Stimulated activated CD4-positive, alpha-beta T cell treated with anti-CD3 and anti-CD28 coated beads, Interleukin-4, amount 100 ng/mL, for 1 hour (primary cell): ENCODE data around the gene FLAD1.
"Not testable (repeated sequence)": the region's sequence is repeated elsewhere in the genome, so short reads cannot be mapped to it uniquely, and the experiment has no call there.

Experiments used
- DNase-seq: peaks from one replicate; pipeline ENCODE4 v3.0.0-alpha.2; 2020

FLAD1 gene

DNA sequence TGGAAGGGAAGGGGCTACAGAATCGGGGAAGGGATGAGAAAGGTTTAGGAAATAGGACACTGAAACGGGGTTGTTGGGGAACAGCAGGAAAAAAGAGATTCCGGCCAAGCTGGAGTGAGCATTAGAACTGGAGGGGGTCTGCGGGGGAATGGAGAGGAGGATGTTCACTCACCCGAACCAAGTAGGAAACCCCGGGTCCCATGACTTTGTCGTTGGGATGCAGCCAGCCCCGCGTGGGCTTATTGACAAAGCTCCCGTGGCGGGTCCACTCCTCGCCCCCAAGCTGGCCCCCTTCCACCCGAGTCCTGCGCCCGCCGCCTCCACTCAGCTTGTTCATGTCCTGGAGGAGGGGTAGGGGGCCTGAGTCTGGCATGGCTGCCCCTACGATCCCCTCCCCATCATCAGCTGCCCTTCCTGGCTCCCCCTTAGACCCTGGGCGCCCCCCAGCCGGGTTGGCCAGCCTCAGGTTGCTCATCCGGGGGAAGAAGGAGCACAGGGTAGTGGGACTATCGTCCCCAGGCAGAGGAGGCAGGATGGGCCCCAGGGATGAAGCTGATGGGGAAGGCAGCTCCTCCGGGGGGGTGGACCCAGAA is 13.2 kb upstream of the FLAD1 start:
- DNase-seq: no peak

DNA sequence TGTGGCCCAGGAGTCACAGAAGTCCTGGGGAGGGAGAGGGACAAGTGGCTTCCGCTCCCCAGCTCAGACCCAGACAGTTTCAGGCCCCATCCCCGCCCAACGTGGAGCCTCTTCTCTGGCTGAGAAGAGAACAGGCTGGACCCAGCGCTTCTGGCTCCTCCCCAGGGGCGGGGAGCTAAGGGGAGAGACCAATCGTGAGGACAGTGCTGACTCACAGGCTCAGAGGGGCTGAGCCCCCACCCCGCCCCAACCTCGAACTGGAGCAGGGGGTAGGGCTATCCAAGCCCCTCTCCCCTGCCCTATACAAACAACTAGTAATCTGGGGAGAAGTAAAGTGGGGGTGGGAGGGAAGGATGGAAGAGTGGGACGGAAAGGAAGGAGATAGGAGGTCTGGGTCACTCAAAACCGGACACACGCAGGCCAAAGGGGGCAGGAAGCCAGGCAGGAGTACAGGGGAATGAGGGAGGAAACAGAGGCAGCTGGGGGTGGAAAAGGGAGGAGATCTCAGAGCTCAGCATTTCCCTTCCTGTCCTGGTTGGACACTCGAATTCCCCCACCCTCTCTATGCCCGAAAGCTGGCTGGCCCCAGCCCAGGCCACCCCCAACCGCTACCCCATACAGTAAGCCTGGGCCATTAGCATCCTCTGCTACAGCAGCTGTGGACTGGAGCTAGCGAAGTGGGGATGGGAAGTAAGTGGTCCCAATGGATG is 12.4 kb upstream of the FLAD1 start, which contains the start of gene SHC1:
SHC1 (minus strand) TSS at position 117 of the 710 bp plus-strand sequence. CDS start 221 bp downstream, outside the sequence.
- peak; percentile 59 for DNase-seq

DNA sequence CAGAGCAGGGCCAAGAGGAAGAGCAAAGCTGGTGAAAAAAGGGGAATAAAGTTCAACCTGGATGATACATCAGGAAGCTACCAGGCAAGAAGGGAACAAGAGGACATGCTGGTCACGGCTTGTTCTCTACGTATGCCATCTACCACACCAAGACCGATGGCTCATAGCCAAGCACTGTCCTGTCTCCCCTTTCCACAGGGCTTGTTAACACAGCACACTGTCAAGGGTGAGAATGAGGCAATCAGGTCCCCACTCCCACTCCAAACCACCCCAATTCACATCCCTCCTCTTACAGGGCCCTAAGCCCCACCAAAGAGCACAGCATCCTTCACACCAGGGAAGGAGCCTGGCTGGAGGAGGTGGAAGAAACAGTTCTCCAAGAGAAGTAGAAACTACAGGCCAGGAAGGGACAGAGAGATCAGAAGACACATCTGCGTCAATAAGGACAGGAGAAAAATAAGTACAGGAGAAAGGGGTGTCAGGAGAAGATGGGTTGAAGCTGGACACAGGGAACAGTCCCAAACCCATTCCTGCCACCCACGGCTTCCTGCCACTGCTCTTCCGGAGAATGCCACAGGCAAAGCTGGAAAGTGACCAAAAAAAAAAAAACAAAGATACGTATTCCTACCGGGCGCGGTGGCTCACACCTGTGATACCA is 11.7 kb upstream of the FLAD1 start:
- DNase-seq: no peak

DNA sequence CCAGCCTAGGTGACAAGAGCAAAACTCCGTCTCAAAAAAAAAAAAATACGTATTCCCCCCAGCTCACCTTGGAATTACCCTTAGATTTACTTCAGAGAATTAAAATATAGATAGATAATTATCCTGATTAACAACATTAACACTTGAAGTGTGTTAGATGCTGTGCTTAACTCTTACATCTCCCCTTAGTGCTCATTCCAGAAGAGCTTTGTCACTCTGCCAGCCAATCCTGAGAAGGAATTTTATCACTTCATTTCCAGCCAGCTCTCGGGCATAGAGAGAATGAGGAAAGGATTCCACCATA is 11.0 kb upstream of the FLAD1 start:
- no peak for DNase-seq

DNA sequence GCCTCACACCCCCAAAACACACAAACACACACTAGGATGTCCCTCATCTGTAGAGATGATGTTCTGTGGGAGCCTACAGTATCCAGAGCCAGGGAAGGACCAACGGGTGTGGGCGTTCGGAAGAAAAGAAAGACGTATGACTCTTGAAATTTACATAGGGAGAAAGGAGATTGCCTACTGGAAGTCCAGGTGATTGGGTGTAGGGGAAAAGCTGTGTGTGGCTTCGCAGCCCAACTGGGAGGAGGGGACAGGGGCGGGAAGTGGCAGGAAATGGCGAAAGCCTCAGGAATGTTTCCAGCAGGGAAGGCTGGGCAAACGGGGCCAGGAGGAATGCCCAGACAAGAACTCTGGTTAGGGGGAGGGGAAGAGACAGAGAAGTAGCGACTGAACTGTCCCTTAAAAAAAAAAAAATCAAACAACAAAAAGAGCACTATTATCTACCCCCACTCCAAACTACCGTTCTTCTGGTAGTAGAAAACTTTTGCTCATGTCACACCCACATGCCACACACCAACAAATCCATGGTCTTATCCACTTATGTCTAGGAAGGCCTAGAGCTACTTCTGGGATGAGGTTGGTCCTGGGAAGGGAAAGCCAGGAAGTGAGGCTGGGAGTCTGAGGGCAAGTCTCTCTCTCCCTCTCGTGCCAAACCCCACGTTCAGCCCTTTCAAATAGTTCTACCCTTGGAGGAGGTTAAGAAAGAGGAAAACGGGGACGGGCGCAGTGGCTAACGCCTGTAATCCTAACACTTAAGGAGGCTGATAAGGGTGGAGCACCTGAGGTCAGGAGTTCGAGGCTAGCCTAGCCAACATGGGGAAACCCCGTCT is 10.4 kb upstream of the FLAD1 start:
- no peak for DNase-seq

DNA sequence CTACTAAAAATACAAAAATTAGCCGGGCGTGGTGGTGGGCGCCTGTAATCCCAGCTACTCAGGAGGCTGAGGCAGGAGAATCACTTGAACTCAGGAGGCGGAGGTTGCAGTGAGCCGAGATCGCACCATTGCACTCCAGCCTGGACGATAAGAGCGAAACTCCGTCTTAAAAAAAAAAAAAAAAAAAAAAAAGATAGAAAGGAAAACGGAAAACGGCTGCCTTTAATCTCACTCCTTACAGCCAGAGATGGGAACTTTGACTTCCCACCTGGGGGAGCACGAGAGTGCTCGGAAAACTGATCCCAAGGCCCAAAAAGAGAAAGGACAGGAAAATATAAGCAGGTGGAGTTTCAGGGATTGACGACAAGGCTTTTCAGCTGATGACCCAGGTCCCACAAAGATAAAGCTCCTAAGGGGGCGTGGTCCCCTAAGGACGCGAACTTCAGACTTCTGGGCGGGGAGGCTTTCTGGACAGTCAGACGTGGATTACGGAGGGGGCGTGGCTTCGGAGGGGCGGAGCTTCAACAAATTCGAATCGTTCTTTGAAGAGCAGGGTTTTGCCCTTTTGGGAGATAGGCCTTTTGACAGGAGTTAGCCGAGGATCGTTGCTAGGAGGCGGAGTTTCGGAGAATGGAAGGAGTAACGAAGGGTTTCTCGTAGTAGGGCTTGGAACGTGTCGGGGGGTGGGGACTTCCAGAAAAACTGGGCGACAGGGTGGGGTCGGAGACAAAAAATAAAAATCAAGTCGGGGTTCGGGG is 9.6 kb upstream of the FLAD1 start:
- DNase-seq: peak; percentile 92

DNA sequence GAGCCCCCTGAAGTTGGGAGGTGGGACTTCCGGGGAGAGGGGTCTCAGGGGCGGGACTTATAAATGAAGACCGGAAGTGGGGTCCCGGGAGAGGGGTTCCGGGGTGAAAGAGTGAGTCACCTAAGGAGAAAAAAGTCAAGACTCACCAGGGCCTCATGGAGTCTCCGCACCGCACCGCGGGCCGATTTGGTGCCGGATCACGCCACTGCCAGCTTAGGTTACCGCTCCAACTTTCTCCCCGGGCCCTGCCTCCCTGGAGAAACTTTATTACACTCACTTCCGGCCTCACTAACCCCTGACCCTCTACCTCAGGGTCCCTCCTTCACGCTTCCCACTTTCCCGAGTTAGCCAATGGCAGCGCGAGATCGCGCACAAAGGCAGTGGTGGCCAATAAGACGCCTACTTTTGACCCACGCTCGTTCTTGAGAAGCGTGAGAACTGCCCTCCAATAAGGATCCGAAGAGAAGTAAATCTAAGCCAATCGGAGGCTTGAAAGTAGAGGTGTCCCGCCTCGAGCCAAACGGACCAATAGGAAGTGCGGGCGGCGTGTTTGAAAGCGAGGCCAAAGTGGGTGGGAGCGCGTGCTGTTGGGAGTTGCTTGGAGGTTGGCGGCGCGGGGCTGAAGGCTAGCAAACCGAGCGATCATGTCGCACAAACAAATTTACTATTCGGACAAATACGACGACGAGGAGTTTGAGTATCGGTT is 8.9 kb upstream of the FLAD1 start, which contains the start of gene CKS1B:
CKS1B (plus strand) TSS at position 580 of the 706 bp plus-strand sequence; CDS start at position 645, 65 bp downstream.
- peak; percentile 93 for DNase-seq

DNA sequence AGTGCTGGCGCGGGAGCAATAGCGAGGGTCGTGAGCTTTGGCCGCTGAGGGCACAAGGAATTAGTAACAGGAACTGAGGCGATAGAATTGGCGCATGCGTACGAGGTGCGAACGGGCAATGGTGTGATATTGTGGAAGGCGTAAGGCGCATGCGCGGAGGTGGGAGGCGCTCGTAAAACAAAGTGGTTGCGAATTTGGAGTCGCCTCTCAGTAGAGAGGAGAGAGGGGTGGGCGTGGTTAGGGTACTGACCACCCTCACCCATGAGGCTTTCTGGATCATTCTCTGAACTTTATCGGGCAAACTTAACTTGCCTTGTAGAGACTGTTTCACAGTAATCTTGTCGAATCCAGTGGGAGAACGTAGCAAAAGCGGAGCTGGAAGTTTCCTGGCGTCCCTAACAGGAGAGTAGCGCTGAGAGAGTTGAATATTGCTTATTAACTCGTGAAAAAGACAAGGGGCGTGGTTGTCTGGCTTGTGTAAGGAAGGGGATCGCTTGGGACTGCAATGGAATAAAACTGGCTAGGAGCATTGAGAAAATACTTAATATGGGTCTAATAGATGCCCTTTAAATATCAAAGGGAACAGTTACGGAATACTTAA is 8.2 kb upstream of the FLAD1 start:
- DNase-seq: peak; percentile 92

DNA sequence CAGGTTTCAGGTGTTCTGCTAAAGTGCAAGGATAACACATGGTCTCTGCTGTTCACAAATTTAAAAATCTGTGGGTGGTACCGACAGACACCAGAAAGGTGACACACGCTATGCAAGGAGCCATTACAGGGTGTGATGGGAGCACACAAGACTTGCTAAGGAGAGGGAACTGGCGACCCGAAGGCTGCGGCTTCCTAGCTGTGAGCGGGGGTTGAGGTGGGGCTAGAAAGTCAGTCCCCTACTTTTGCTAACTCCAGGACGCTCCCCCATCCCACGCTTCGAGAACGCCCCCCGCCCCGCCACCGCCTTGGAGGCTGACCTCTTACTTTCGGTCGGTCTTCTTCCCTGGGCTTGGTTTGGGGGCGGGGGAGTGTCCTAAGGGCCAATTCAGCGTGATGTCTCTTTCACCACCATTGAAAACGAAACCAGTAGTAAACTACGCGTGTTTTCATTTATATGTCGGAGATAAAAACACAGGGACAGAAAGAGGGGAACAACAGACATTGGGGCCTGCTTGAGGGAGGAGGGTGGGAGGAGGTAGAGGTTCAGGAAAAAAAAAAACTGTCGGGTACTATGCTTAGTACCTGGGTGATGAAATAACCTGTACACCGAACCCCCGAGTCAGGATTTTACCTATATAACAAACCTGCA is 7.6 kb upstream of the FLAD1 start:
- peak; percentile 63 for DNase-seq

DNA sequence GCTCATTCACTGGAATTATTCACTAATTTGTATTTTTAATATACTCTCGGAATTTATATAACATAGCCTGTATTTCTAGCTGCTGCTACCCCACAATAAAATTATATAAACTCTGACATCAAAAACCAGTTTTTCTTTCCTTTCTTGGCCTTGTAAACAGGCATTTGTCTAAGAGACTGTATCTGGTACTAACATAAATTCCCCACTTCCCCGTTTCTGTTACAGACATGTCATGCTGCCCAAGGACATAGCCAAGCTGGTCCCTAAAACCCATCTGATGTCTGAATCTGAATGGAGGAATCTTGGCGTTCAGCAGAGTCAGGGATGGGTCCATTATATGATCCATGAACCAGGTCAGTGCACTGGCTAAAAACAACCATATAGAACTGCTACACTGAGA is 5.4 kb upstream of the FLAD1 start:
- DNase-seq: not testable (repeated sequence)

DNA sequence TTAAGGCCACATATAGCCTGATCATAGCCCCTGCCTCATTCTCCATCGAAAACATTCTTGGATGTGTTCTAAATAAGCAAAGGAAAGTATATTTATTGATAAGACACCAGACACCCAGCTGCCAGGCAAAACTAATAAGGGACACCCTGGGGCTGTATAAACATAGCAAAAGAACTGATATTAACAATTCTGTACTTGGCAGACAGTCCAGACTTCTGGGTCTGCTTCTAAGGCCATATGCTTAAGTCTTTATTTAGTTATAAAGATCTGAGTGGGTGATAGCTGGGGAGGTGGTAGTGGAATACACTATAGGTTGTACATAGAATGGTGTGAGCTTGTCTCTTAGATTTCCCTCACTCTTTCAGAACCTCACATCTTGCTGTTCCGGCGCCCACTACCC is 4.8 kb upstream of the FLAD1 start:
- DNase-seq: no peak

DNA sequence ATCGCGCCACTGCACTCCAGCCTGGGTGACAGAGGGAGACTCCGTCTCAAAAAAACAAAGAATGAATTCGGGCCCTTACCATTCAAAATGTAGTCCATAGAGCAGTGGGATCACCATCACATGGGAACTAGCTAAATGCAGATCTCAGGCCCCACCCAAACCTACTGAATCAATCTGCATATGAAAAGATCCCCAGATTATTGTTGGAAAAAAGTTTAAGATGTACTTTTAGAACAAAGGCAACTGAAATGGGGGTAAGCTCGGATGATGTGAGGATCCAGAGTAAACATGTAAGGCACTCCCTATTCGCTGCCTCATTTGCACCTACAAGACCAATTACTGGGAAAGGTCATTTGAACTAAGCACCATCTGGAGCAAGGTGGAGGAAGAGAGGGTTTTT is 803 bp upstream of the FLAD1 start:
- DNase-seq: no peak

DNA sequence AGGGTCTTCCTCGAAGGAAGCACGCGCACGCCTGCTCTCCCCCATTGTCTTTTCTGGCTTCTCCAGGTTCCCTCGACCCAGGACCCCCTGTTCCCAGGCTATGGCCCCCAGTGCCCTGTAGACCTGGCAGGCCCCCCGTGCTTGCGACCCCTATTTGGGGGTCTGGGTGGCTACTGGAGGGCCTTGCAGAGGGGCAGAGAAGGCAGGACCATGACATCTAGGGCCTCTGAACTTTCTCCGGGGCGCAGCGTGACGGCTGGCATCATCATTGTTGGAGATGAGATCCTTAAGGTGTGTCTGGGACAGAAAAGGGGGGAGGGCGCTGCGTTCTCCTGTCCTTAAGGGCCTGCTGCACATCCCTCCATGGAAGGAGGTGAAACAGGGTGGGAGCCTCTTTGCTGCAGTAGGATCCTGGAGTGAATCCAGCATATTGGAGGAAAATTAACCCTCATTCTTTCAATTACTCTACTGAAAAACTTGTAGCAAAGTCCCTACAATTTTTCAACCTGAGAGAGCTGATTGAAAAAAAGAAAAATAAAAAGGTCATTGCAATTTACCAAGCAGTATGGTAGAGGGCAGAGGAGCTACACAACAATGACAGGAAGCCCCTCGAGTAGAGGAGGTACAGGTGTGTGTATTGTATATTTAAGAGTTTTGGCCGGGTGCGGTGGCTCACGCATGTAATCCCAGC is 777 bp downstream of the FLAD1 start:
- no peak for DNase-seq

DNA sequence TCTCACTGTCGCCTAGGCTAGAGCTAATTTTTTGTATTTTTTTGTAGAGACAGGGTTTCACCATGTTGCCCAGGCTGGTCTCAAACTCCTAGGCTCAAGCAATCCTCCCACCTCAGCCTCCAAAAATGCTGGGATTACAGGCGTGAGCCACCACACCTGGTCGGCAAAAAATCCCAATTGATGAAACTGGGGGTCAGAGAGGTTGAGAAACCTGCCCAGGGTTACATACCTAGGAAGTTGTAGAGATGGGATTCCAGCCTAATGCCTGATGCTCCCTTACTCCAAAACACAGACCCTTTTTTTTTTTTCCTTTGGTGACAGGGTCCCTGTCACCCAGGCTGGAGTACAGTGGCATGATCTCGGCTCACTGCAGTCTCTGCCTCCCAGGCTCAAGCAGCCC is 3.6 kb downstream of the FLAD1 start:
- DNase-seq: not testable (repeated sequence)

DNA sequence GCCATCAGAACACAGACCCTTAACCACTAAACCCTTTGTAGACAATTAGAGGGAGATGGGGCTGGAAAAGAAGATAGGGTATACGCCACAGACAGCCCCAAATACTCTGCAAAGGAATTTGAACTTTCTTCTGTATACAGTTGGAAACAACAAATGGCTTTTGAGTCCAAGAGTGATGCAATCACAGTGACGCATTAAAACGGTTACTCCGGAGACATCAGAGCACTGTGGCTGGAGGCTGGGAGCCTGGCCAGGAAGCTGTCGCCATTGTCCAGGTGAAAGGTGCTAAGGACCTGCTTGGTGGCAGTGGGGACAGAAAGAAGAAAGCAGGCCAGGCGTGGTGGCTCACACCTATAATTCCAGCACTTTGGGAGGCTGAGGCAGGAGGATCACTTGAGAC is 4.2 kb downstream of the FLAD1 start:
- DNase-seq: no peak

DNA sequence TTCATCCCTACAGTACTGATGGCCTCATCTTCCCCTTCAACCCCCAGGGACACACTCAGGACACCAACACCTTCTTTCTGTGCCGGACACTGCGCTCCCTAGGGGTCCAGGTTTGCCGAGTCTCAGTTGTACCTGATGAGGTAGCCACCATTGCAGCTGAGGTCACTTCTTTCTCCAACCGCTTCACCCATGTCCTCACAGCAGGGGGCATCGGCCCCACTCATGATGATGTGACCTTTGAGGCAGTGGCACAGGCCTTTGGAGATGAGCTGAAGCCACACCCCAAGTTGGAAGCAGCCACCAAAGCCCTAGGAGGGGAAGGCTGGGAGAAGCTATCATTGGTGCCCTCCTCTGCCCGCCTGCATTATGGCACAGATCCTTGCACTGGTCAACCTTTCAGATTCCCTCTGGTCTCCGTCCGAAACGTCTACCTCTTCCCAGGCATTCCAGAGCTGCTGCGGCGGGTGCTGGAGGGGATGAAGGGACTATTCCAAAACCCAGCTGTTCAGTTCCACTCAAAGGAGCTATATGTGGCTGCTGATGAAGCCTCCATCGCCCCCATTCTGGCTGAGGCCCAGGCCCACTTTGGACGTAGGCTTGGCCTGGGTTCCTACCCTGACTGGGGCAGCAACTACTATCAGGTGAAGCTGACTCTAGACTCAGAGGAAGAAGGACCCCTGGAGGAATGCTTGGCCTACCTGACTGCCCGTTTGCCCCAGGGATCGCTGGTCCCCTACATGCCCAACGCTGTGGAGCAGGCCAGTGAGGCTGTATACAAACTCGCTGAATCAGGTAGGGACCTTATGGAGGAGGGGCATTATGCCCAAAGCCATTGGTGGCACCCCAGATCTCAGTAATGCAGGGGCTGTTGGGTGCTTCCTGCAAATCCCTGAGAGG is 5.2 kb downstream of the FLAD1 start:
- no peak for DNase-seq

DNA sequence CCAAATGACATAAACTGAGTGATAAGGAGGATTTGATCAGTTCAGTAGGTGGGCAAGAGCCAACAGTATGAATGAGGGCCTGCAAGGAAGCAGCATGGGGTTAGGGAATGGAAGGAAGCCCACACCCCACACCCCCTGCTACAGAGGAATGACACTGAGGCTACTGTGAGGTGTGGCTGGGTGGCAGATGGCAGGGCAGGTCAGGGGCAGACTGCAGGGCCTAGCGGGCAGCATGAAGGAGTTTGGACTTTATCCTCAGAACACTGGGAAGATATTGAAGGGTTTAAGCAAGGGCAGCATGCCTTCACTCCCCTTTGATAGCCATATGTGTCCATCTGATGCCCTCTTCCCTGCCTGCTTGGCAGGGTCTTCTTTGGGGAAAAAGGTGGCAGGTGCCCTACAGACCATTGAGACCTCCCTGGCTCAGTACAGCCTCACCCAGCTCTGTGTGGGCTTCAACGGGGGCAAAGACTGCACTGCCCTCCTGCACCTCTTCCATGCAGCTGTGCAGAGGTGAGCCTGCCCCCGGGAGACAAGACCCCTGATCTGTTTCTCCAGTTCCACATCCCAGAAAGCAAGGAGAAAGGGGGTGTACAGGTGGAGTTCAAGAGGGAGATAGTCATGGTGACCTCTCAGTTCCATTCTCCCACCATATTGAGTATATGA is 6.2 kb downstream of the FLAD1 start:
- no peak for DNase-seq

DNA sequence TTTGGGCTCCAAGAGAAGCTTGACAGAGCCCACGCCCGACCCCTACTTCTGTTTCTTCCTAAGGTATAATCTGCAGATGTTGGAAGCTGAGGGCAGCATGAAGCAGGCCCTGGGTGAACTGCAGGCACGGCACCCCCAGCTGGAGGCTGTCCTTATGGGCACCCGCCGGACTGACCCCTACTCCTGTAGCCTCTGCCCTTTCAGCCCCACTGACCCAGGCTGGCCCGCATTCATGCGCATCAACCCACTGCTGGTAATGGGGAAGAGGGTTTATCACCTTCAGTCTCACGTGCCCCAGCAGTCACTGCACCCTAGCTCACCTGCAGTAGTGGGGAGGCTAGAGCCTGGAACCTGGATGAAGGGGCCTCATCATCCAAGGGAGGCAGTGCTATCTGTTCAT is 7.1 kb downstream of the FLAD1 start:
- no peak for DNase-seq
